Astrocyte (in vitro differentiated cells and primary cell): ENCODE results near the gene SLC9A3. TPM values are rescaled to one million over a fixed set of nuclear protein-coding genes. Genes with fewer than 3 reads are reported as not detected.

ENCODE experiments used
- DNase-seq: peaks from one replicate; pipeline ENCODE4 v3.0.0-alpha.2; 2010; ENCODE audit warnings: low read depth
- FAIRE-seq: peaks from 2 replicates; lab custom pipeline; 2011; peaks lifted over from hg19 to GRCh38; lab: Jason Lieb, UNC
- H2AFZ ChIP-seq: 2 replicates; pipeline ENCODE4 v1.6.0; 2012; ENCODE audit warnings: low read depth, low read length, inconsistent platforms
- H3K27ac ChIP-seq: 2 replicates; pipeline ENCODE4 v1.5.1; 2011; ENCODE audit warnings: low read depth, low read length, inconsistent platforms
- H3K27me3 ChIP-seq: 2 replicates; pipeline ENCODE4 v1.6.0; 2011; ENCODE audit warnings: low read length, inconsistent platforms; ENCODE audit not compliant: insufficient read depth
- H3K36me3 ChIP-seq: 2 replicates; pipeline ENCODE4 v1.5.1; 2011; ENCODE audit warnings: low read length, inconsistent platforms; ENCODE audit not compliant: insufficient read depth
- H3K4me1 ChIP-seq: 2 replicates; pipeline ENCODE4 v1.5.1; 2011; ENCODE audit warnings: low read length, inconsistent platforms; ENCODE audit not compliant: insufficient read depth
- H3K4me2 ChIP-seq: 2 replicates; pipeline ENCODE4 v1.6.0; 2012; ENCODE audit warnings: low read length, inconsistent platforms
- H3K4me3 ChIP-seq: 2 replicates; pipeline ENCODE4 v1.5.1; 2011; ENCODE audit warnings: low read depth, mild to moderate bottlenecking, low read length, inconsistent platforms; ENCODE audit not compliant: insufficient read depth
- H3K79me2 ChIP-seq: 2 replicates; pipeline ENCODE4 v1.6.0; 2012; ENCODE audit warnings: mild to moderate bottlenecking, low read length, inconsistent platforms; ENCODE audit not compliant: insufficient read depth
- H3K9ac ChIP-seq: 2 replicates; pipeline ENCODE4 v1.6.0; 2012; ENCODE audit warnings: mild to moderate bottlenecking, low read length, inconsistent platforms
- H3K9me3 ChIP-seq: 2 replicates; pipeline ENCODE4 v1.5.1; 2012; ENCODE audit warnings: low read depth, mild to moderate bottlenecking, low read length, inconsistent platforms; ENCODE audit not compliant: insufficient read depth
- H4K20me1 ChIP-seq: 2 replicates; pipeline ENCODE4 v1.6.0; 2012; ENCODE audit warnings: low read length, inconsistent platforms; ENCODE audit not compliant: insufficient read depth
- H3K27ac Mint-ChIP-seq: one replicate; pipeline ENCODE4 v1.8.0; 2021; ENCODE audit warnings: mild to moderate bottlenecking, mixed read lengths; ENCODE audit not compliant: unreplicated experiment
- H3K27me3 Mint-ChIP-seq: one replicate; pipeline ENCODE4 v1.8.0; 2021; ENCODE audit warnings: low read depth, mixed read lengths; ENCODE audit not compliant: unreplicated experiment
- H3K36me3 Mint-ChIP-seq: one replicate; pipeline ENCODE4 v1.8.0; 2021; ENCODE audit warnings: low read depth, mixed read lengths; ENCODE audit not compliant: unreplicated experiment
- H3K4me1 Mint-ChIP-seq: one replicate; pipeline ENCODE4 v1.8.0; 2021; ENCODE audit warnings: low read depth, mixed read lengths; ENCODE audit not compliant: unreplicated experiment
- H3K4me3 Mint-ChIP-seq: one replicate; pipeline ENCODE4 v1.8.0; 2021; ENCODE audit warnings: mild to moderate bottlenecking, moderate library complexity, mixed read lengths; ENCODE audit not compliant: unreplicated experiment
- H3K9me3 Mint-ChIP-seq: one replicate; pipeline ENCODE4 v1.8.0; 2021; ENCODE audit warnings: mild to moderate bottlenecking, mixed read lengths; ENCODE audit not compliant: unreplicated experiment
- EZH2 ChIP-seq: IDR thresholded peaks from 2 replicates; pipeline ENCODE4 v1.6.1; 2012; ENCODE audit warnings: mild to moderate bottlenecking, low read length, inconsistent platforms; ENCODE audit not compliant: insufficient read depth
- total RNA-seq: library from RNA; stranded (reverse); gene quantifications from 2 replicates; pipeline ENCODE4 v1.2.1, GENCODE V29; 2021
- TF ChIP-seq, protein P1 (sequence below): IDR thresholded peaks from 2 replicates; pipeline ENCODE4 v1.5.1; 2011; ENCODE audit warnings: low read depth, mild to moderate bottlenecking, inconsistent platforms, low read length, moderate library complexity; ENCODE audit not compliant: insufficient read depth

Gene SLC9A3
- total RNA-seq, 1 donor from 2014 or later: 1.0 TPM

DNA sequence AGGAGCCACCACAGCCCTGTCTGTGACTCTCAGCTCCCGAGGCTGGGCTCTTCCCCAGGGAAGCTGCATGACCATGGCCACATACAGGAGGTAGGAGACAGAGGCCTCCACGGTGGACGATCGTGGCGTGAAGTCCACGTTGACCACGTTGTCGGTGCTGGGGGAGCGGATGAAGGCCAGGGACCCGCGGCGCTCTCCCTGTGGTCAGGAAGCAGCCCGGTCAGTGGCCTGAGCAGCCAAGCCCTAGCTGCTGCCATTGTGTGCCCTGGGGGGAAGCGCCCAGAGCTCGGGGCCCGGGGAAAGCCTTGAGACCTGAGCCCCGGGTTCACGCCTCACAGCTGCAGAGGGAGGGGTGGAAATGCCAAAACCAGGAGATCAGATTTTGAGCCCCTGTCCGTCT, 47.0 kb downstream of the SLC9A3 start:
- H4K20me1 ChIP-seq: peaks cover 14% of the 10 kb centered on the region
- DNase-seq (no peak), FAIRE-seq (no peak)
- H3K36me3 Mint-ChIP-seq: peaks cover 1% of the 10 kb centered on the region
- H3K4me1 ChIP-seq: peaks cover 8% of the 10 kb centered on the region
- H3K27me3 ChIP-seq: peaks cover 6% of the 10 kb centered on the region
- peaks cover 12% of the 10 kb centered on the region for H3K27me3 Mint-ChIP-seq
- H2AFZ ChIP-seq: no peak overlapping the region
- H3K9me3 Mint-ChIP-seq: no peaks in the 10 kb centered on the region
- no peak overlapping the region for H3K27ac Mint-ChIP-seq
- H3K4me1 Mint-ChIP-seq: no peaks in the 10 kb centered on the region
- peaks cover 4% of the 10 kb centered on the region for H3K79me2 ChIP-seq
- no peaks in the 10 kb centered on the region for H3K9me3 ChIP-seq
- H3K4me2 ChIP-seq: no peak overlapping the region
- H3K27ac ChIP-seq: no peak overlapping the region
- TF ChIP-seq, protein P1, sequence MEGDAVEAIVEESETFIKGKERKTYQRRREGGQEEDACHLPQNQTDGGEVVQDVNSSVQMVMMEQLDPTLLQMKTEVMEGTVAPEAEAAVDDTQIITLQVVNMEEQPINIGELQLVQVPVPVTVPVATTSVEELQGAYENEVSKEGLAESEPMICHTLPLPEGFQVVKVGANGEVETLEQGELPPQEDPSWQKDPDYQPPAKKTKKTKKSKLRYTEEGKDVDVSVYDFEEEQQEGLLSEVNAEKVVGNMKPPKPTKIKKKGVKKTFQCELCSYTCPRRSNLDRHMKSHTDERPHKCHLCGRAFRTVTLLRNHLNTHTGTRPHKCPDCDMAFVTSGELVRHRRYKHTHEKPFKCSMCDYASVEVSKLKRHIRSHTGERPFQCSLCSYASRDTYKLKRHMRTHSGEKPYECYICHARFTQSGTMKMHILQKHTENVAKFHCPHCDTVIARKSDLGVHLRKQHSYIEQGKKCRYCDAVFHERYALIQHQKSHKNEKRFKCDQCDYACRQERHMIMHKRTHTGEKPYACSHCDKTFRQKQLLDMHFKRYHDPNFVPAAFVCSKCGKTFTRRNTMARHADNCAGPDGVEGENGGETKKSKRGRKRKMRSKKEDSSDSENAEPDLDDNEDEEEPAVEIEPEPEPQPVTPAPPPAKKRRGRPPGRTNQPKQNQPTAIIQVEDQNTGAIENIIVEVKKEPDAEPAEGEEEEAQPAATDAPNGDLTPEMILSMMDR: no peak
- no peak for TF ChIP-seq EZH2
- no peak overlapping the region for H3K9ac ChIP-seq
- H3K4me3 ChIP-seq: no peak overlapping the region
- H3K36me3 ChIP-seq: no peaks in the 10 kb centered on the region
- H3K4me3 Mint-ChIP-seq: no peak overlapping the region

- Histone ChIP-seq H3K27ac (no peak overlapping the region), H3K27me3 (peaks cover 6% of the 10 kb centered on the region), H3K4me1 (peaks cover 11% of the 10 kb centered on the region), H3K4me2 (no peak overlapping the region), H3K9me3 (no peaks in the 10 kb centered on the region), H4K20me1 (peaks cover 17% of the 10 kb centered on the region), H2AFZ (no peak overlapping the region), H3K36me3 (no peaks in the 10 kb centered on the region), H3K9ac (no peak overlapping the region), H3K4me3 (no peak overlapping the region), H3K79me2 (peaks cover 9% of the 10 kb centered on the region)
- FAIRE-seq: no peak
- Mint-ChIP-seq H3K9me3 (no peaks in the 10 kb centered on the region), H3K4me1 (peaks cover under 1% of the 10 kb centered on the region), H3K27me3 (peaks cover 12% of the 10 kb centered on the region), H3K4me3 (no peak overlapping the region), H3K36me3 (peaks cover 1% of the 10 kb centered on the region), H3K27ac (no peak overlapping the region)
- TF ChIP-seq EZH2: no peak
- TF ChIP-seq, protein P1: no peak
- no peak for DNase-seq
Measured at GRCh38 chr5:476814-477175, 47.5 kb downstream of the SLC9A3 start.

GRCh38 chr5:476102-476813, 48.0 kb downstream of the SLC9A3 start:
- Histone ChIP-seq H3K9me3 (no peaks in the 10 kb centered on the region), H3K4me1 (peaks cover 16% of the 10 kb centered on the region), H3K27me3 (peaks cover 6% of the 10 kb centered on the region), H3K27ac (no peak overlapping the region), H3K4me2 (no peak overlapping the region), H3K36me3 (no peaks in the 10 kb centered on the region), H4K20me1 (peaks cover 22% of the 10 kb centered on the region), H3K4me3 (no peak overlapping the region), H3K9ac (no peak overlapping the region), H3K79me2 (peaks cover 14% of the 10 kb centered on the region), H2AFZ (no peak overlapping the region)
- Mint-ChIP-seq H3K36me3 (peaks cover 1% of the 10 kb centered on the region), H3K27me3 (peaks cover 12% of the 10 kb centered on the region), H3K4me3 (no peak overlapping the region), H3K4me1 (peaks cover 3% of the 10 kb centered on the region), H3K9me3 (no peaks in the 10 kb centered on the region), H3K27ac (no peak overlapping the region)
- DNase-seq (no peak), FAIRE-seq (no peak)
- no peak for TF ChIP-seq EZH2
- TF ChIP-seq, protein P1: no peak
